Measurements from ENCODE around the gene PCNX1. TPM values are rescaled to one million over a fixed set of nuclear protein-coding genes. Genes with fewer than 3 reads are reported as not detected.
"Not testable (repeated sequence)": the region's sequence is repeated elsewhere in the genome, so short reads cannot be mapped to it uniquely, and the experiment has no call there.

The PCNX1 gene
- total and polyA plus RNA-seq, 2 experiments from 2014 or later: 10.0 to 64.2 TPM

DNA sequence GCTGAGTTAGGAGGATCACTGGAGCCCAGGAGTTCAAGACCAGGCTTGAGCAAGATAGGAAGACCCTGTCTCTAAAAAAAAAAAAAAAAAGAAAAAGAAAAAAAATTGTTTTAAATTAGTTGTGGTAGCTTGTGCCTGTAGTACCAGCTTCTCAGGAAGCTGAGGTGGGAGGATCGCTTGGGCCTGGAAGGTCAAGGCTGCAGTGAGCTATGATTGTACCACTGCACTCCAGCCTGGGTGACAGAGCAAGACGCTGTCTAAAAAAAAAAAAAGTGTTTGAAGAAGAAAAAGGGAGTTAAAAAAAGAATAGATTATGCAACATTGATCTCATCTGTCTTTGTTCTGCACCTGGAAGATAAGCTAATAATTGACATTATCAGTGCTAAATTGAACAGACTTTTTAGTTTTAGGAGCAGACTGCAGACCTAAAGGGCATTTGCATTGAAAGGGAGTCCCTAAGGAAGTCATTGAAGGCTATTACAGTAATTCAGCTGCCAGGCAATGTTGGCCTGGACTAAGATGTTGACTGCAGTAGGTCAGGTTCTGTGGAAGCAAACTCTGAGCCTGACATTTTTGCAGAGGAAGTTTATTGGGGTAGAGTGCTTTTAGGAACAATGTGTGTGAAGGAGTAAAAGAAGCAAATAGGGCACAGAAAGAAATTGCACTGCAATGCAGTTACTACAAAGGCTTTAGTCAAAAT, 215.8 kb downstream of the PCNX1 start:
- Histone ChIP-seq H3K4me1 (ENCODE audit: insufficient read depth) (peaks cover 17% of the 10 kb centered on the region), H2AFZ (no peak overlapping the region), H3K4me3 (no peak overlapping the region), H4K20me1 (ENCODE audit: insufficient read depth, poor library complexity, severe bottlenecking) (no peaks in the 10 kb centered on the region), H3K9me3 (ENCODE audit: low read depth) (no peaks in the 10 kb centered on the region), H3K9me2 (replicated peaks; ENCODE audit: insufficient read depth) (no peaks in the 10 kb centered on the region), H3K79me2 (no peaks in the 10 kb centered on the region), H3K27ac (no peak overlapping the region), H3K27me3 (no peaks in the 10 kb centered on the region), H3K4me2 (no peak overlapping the region), H3K36me3 (replicated peaks; ENCODE audit: insufficient read depth, low read depth) (no peaks in the 10 kb centered on the region)
- TF ChIP-seq, protein P1, sequence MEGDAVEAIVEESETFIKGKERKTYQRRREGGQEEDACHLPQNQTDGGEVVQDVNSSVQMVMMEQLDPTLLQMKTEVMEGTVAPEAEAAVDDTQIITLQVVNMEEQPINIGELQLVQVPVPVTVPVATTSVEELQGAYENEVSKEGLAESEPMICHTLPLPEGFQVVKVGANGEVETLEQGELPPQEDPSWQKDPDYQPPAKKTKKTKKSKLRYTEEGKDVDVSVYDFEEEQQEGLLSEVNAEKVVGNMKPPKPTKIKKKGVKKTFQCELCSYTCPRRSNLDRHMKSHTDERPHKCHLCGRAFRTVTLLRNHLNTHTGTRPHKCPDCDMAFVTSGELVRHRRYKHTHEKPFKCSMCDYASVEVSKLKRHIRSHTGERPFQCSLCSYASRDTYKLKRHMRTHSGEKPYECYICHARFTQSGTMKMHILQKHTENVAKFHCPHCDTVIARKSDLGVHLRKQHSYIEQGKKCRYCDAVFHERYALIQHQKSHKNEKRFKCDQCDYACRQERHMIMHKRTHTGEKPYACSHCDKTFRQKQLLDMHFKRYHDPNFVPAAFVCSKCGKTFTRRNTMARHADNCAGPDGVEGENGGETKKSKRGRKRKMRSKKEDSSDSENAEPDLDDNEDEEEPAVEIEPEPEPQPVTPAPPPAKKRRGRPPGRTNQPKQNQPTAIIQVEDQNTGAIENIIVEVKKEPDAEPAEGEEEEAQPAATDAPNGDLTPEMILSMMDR (IDR thresholded peaks at IDR 0.05; ENCODE audit: poor library complexity): no peak
- no peak for TF ChIP-seq EZH2 (IDR thresholded peaks at IDR 0.05; ENCODE audit: borderline replicate concordance)
- TF ChIP-seq EZH2phosphoT487 (IDR thresholded peaks at IDR 0.05; ENCODE audit: low read depth, severe bottlenecking, unreplicated experiment): no peak
- WGBS (ENCODE audit: low lambda C conversion rate, missing lambda C conversion rate): 74% methylated on average over 2 of the region's 2 CpGs
- no peak for DNase-seq (ENCODE audit: low spot score)

DNA sequence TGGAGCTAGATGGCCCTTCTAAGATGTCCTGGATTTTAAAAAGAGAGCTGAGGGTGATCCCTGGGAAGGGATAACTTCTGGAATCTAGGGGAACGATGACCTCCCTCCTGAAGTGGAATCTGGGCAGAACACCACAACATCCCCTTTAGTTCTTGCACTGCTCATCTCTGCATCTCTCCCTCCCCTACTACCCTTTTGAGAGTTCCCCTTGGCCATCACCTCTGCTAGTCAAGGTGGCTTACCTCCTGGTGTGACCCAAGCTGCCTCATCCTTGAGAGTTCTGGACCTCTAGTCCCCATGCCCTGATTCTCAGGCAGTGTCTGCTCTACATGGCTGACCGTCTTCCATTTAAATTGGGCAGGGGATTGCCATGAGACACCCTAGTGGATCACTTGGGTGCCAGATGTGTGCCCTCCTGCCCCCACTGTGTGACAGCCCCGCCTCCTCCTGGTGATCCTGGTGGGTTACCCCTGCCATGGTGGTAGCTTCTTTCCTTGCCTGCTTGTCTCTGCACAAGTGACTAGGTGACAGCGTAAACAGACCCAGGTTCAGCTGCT, 216.4 kb downstream of the PCNX1 start:
- Histone ChIP-seq H3K9me3 (ENCODE audit: low read depth) (no peaks in the 10 kb centered on the region), H3K4me2 (no peak overlapping the region), H3K4me1 (ENCODE audit: insufficient read depth) (peaks cover 12% of the 10 kb centered on the region), H3K27ac (no peak overlapping the region), H3K79me2 (no peaks in the 10 kb centered on the region), H3K27me3 (no peaks in the 10 kb centered on the region), H2AFZ (no peak overlapping the region), H4K20me1 (ENCODE audit: insufficient read depth, poor library complexity, severe bottlenecking) (no peaks in the 10 kb centered on the region), H3K36me3 (replicated peaks; ENCODE audit: insufficient read depth, low read depth) (no peaks in the 10 kb centered on the region), H3K4me3 (no peak overlapping the region), H3K9me2 (replicated peaks; ENCODE audit: insufficient read depth) (no peaks in the 10 kb centered on the region)
- DNase-seq (ENCODE audit: low spot score): no peak
- WGBS (ENCODE audit: low lambda C conversion rate, missing lambda C conversion rate): 98% methylated on average over 4 of the region's 4 CpGs
- TF ChIP-seq, protein P1 (IDR thresholded peaks at IDR 0.05; ENCODE audit: poor library complexity): no peak
- TF ChIP-seq EZH2 (IDR thresholded peaks at IDR 0.05; ENCODE audit: borderline replicate concordance): no peak
- no peak for TF ChIP-seq EZH2phosphoT487 (IDR thresholded peaks at IDR 0.05; ENCODE audit: low read depth, severe bottlenecking, unreplicated experiment)

DNA sequence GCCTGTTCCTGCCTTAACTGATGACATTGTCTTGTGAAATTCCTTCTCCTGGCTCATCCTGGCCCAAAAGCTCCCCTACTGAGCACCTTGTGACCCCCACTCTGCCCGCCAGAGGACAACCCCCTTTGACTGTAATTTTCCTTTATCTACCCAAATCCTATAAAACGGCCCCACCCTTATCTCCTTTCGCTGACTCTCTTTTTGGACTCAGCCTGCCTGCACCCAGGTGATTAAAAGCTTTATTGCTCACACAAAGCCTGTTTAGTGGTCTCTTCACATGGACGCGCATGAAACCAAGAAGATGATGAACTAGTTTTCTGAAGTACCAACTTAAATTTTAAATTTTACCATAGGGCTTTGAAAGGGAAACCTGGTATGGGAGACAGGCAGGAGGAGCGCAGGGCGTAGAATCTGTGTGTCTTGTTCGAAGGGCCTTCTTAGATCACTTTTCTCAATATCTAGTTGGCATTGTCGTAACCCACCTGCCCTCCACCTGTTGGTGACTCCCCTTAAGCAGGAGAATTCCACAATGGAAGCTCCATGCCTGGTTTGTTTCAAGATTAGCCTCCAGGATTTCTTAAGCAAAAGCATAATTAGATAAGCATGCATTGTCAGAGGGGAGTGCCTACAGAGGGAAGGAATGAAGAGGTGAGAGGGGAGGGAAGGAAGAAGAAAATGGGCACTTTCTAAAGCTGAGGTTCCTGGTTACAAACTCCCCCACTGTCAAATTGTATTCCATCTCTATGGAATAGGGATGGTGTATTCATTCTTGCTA, 222.6 kb downstream of the PCNX1 start:
- peak overlapping the region; percentile 7 for H3K27ac ChIP-seq
- WGBS (ENCODE audit: low lambda C conversion rate, missing lambda C conversion rate): 89% methylated on average over 9 of the region's 9 CpGs
- H3K27me3 ChIP-seq; H3K4me1 ChIP-seq (ENCODE audit: insufficient read depth); H3K36me3 ChIP-seq (replicated peaks; ENCODE audit: insufficient read depth, low read depth); DNase-seq (ENCODE audit: low spot score); H3K9me3 ChIP-seq (ENCODE audit: low read depth); H4K20me1 ChIP-seq (ENCODE audit: insufficient read depth, poor library complexity, severe bottlenecking); H3K4me2 ChIP-seq; H3K79me2 ChIP-seq; H3K4me3 ChIP-seq; H3K9me2 ChIP-seq (replicated peaks; ENCODE audit: insufficient read depth); H2AFZ ChIP-seq: not testable (repeated sequence)

All from hepatocyte (in vitro differentiated cells).